Stimulated activated CD8-positive, alpha-beta memory T cell treated with anti-CD3 and anti-CD28 coated beads, Interleukin-4, amount 100 ng/mL, for 4 hours (primary cell): ENCODE measurements around the gene KLHL12.
A peak's percentile ranks its signal among the peaks of the same experiment; 100 is the strongest.

Source experiments
- DNase-seq, 2 donors: peaks; one replicate each; pipeline ENCODE4 v3.0.0-alpha.2; 2020; ENCODE audit warnings: low read depth in 2 of 2, low spot score in 1 of 2

KLHL12 gene

DNA sequence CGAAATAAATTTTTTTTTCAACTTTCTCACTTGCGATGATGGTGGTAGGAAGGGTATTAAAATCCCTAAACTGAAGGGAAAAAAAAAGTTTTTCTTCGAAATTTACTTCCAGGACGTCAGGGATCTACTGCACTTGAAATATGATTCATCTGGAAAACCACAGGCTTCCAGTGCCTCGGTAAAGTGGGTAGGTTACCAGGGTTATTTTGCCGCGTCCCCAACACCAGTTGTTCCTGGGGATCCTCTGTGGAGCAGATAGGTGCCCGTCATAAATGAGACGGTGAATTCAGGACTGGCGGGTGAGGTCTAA lies 38.9 kb downstream of the KLHL12 start:
- no peak for DNase-seq

GRCh38 chr1:202880961-202881460 lies 46.0 kb downstream of the KLHL12 start:
- no peak for DNase-seq

DNA sequence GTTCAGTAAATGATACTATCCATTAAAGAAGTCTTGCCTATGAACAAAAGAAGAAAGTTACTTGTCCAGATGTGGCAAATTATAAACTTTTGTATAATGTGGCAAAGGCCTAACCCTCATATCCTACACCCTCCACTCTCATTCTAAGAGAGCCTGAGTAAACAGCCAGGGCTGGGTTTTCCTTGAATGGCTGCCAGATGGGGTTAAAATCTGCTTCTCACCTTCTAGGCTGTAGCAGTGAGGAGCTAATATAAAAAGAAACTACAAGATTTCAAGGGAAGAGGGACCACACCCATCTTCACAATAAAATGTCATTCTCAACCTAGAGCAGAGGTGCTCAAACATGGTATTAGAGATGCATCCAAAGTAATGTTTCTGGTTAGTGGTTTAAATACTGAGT lies 47.0 kb downstream of the KLHL12 start:
- no peak for DNase-seq

DNA sequence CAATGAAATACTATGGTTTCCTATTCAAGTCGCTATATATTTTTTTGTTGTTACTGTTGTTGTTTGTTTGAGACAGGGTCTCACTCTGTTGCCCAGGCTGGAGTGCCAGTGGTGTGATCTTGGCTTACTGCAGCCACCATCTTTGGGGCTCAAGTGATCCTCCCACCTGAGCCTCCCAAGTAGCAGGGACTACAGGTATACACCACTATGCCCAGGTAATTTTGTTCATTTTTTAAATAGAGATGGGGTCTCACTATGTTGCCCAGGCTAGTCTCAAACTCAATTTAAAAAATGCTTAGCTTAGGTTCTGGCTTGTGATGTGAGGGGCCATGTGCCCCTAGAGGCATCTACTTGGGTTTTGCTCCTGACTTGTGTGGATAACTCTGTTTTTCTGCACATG lies 47.9 kb downstream of the KLHL12 start:
- no peak for DNase-seq

DNA sequence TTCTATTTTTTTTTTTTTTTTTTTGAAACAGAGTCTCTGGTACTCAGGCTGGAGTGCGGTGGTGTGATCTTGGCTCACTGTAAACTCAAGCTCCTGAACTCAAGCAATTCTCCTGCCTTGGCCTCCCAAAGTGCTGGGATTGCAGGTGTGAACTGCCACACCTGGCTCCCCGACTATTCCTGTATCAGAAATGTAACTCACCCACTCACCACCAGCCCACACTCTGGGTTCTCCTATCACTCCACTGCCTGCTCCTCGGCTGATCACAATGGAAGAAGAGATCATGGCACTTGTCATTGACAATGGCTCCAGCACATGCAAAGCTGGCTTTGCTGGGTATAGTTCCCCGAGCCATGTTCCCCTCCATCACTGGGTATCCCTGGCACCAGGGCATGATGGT lies 54.0 kb downstream of the KLHL12 start:
- DNase-seq: no peak

GRCh38 chr1:202871367-202871766 lies 55.7 kb downstream of the KLHL12 start:
- no peak for DNase-seq

- DNase-seq: no peak
These were observed 64.1 kb downstream of the KLHL12 start for GRCh38 chr1:202862679-202863560.

GRCh38 chr1:202861420-202862132 lies 65.5 kb downstream of the KLHL12 start:
- peak in 1 of 2 donors; percentile 12 for DNase-seq

DNA sequence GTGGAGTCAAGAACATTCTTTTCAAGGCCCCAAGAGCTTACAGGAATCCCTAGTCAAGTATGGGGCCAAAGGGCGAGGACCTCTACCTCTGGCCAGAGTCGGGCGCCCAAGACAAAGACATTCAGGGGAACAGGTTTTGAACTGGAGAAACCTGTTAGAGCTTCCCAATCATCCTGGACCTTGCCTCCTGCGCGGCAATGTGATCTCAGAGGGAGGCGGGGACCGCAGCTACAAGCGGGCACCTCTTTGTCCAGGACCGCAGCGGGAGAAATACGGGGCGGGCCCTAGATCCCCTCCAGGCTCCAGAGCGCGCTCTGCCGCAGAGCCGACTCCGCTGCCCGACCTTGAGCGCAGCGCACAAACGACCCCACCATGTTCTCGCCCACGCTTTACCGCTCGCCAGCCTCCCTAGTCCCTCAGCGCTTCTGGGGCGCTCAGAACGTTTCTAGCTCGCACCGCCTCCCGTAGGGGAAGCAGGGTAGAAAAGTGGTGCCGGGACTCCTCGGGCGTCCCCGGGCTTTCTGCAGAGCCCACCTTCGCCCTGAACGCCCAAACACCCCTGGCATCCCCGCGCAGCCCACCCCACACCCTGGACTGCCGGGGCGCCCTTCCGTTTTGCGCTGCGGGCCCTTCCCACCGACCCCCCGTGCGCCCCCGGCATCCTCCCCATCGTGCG lies 66.2 kb downstream of the KLHL12 start:
- DNase-seq: peak in 1 of 2 donors; percentile 15

DNA sequence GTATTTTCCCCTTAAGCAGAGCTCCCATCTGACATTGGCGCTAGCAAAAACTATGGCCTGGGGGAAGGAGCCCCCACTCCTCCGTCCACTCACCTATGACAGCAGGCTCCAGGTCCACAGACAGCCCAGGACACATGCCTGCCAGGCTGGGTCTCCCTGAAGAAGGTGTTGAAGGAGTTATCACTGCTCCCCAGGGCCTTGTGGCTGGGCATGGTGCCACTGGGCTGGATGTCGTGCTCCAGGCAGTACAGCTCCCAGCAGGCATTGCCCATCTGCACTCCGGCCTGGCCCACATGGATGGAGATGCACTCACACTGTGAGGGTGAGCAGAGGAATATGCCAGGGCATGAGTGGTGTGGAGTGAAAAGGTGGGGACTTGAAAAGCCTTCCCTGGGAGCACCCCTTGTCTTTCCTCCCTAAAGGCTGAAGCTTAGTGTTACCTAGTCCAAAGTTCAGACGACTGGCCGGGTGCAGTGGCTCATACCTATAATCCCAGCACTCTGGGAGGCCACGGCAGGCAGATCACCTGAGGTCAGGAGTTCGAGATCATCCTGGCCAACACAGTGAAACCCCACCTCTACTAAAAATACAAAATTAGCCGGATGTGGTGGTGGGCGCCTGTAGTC lies 68.1 kb downstream of the KLHL12 start:
- no peak for DNase-seq

DNA sequence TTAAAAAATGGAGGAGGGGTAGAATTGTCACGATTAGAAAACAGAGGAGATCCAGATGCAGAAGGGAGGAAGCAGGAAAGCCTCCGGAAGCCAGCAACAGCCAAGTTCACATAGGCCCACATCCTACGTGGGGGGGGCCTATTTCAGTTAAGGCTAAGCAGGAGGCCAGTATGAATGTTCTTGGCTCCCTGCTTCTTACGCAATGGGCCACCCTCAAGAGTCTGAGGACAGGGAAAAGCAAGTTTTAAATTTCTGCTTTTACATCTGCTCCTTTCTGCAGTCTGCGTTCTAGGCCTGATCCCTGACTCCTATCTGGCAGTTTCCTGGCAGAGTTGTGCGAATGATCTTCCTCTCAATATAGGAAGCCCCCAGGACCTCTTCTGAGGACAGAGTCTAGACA lies 68.7 kb downstream of the KLHL12 start:
- DNase-seq: no peak

GRCh38 chr1:202857136-202857610 lies 69.9 kb downstream of the KLHL12 start:
- no peak for DNase-seq

DNA sequence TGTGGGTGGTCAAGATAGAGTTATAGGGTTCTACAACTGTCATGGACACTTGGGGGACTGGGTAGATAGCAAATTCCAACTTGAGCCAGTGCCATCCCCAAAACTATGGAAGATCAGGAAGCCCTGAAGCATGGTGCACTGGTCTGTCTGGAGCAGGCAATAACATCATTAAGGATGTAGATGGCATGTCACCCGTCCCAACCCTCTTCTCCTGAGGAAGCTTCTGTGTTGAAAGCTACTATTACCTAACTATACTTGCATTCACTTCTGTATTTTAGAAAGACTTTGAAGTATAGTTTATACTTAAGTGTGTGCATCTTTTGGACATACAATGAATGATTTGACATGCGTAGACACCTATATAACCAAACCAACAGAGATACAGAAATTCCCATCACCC lies 71.0 kb downstream of the KLHL12 start:
- DNase-seq: no peak

GRCh38 chr1:202854787-202855186 lies 72.2 kb downstream of the KLHL12 start:
- DNase-seq: no peak

- no peak for DNase-seq
These were observed 74.7 kb downstream of the KLHL12 start for GRCh38 chr1:202852163-202852904.

DNA sequence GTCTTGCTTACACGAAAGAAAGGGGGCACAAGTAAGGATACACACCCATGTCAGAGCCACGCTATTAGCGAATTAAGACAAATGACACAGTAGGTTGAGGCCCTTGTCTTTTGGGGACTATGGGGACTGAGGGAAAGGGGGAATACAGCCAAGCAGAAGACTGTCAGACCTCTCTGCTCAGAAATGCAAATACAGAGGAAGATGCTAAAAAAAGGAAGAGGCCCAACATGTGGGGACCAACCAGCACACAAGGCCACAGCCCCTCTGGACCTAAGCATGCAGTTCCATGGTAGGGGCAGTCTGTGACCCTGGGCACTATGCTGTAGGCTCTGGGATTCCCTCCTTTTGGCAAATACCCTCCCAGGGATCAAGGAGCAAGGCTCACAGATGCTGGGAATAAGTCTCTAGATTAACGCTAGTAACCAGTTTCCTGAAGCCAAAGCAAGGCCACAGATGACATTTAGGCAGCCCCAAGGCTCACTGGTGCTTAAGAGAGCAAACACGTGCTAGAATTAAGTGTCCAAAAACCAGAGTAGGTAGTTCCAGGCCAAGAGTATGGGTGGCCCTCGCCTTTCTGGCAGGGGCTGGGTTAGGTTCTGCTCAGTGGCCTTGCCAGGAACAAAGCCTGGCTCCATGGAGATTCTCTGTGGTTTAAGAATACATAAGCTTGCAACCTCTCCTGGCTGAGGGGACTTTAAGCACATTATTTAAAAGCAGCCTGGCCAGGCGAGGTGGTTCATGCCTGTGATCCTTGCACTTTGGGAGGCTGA lies 76.3 kb downstream of the KLHL12 start:
- DNase-seq: no peak

GRCh38 chr1:202848191-202848542 lies 78.9 kb downstream of the KLHL12 start:
- DNase-seq: no peak

DNA sequence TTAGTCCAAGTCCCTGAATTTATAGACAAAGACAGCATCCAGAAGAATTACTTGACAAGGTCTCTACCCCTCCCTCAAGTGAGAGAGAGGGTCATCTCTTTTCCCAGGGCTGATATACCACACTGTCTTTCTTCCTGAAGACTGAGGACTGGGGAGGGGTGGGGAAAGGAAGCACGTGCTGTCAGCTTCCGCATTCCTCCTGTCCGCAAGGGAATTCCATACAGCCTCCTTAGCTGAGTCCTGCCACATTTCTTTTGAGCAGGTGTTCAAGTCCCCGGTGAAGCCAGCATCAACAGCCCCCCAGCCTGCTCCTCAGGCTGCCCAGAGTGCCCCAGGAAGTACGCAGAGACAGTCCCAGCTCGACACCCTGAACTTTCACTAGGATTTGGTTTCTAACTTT lies 82.1 kb downstream of the KLHL12 start:
- no peak for DNase-seq

DNA sequence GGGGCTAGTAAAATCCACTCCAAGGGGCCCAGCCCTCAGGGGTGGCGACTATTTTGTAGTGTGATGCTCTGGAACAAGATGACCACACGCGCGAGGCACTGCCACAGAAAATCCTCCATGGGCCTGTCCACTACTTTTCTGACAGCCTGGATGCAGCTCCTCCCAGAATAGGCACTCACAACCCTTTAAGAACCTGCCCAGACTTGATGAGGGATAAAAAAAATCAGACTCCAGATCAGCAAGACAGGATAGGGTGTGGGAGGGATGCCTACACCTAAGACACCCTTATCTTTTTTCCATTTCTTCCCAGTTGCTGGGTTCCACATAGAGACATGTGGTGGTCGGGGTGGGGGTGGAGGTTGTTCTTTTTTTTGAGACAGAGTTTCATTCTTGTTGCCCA lies 82.8 kb downstream of the KLHL12 start:
- DNase-seq: no peak

DNA sequence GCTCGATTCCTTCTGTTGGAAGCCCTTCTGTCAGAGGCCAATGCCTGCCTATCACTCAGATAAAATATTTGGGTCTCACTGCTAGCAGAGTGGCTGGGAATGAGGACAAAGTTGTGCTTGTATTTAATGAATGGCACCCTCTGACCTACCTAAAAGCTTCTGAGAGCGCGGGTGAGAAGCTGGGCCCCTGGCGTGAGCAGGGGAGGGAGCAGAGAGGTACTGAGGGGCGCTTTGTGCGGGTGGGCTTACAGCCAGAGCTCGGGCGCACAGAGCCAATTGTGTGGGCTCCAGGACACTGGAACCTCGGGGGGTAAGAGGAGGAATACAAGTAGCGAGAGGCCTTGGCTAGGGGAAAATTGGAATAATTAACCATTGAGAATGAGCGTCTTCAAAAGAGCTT lies 84.0 kb downstream of the KLHL12 start:
- DNase-seq: no peak
